HG03520 (cell line): ENCODE data around the gene TASP1.
"Not testable (repeated sequence)": the region's sequence is repeated elsewhere in the genome, so short reads cannot be mapped to it uniquely, and the experiment has no call there.

Experiments
- ATAC-seq: cut with Tn5 transposase; IDR thresholded peaks from one replicate; pipeline ENCODE4 v1.9.1; 2021; ENCODE audit warnings: mild to moderate bottlenecking, moderate library complexity; ENCODE audit not compliant: unreplicated experiment

Gene TASP1

GRCh38 chr20:13648291-13649228, 9.8 kb upstream of the TASP1 start:
- ATAC-seq: no peak

GRCh38 chr20:13644010-13644409, 5.3 kb upstream of the TASP1 start:
- ATAC-seq: no peak

GRCh38 chr20:13639150-13639497, 392 bp upstream of the TASP1 start:
- no peak for ATAC-seq

GRCh38 chr20:13638162-13638495, 603 bp downstream of the TASP1 start:
- ATAC-seq: no peak

GRCh38 chr20:13632431-13632830, 6.3 kb downstream of the TASP1 start:
- ATAC-seq: no peak

- ATAC-seq: not testable (repeated sequence)
Measured at GRCh38 chr20:13627525-13627924, 11.2 kb downstream of the TASP1 start.

GRCh38 chr20:13626724-13627123, 12.0 kb downstream of the TASP1 start:
- ATAC-seq: no peak

GRCh38 chr20:13625304-13625979, 13.3 kb downstream of the TASP1 start:
- ATAC-seq: no peak

GRCh38 chr20:13619415-13619814, 19.3 kb downstream of the TASP1 start:
- not testable (repeated sequence) for ATAC-seq

- ATAC-seq: not testable (repeated sequence)
Measured at GRCh38 chr20:13618456-13618855, 20.3 kb downstream of the TASP1 start.

GRCh38 chr20:13617585-13617984, 21.1 kb downstream of the TASP1 start:
- not testable (repeated sequence) for ATAC-seq

- ATAC-seq: not testable (repeated sequence)
Measured at GRCh38 chr20:13616713-13617112, 22.0 kb downstream of the TASP1 start.

GRCh38 chr20:13613917-13614316, 24.8 kb downstream of the TASP1 start:
- no peak for ATAC-seq

GRCh38 chr20:13611611-13612125, 27.1 kb downstream of the TASP1 start:
- no peak for ATAC-seq

GRCh38 chr20:13610184-13610583, 28.5 kb downstream of the TASP1 start:
- no peak for ATAC-seq

GRCh38 chr20:13608066-13608465, 30.7 kb downstream of the TASP1 start:
- ATAC-seq: no peak

GRCh38 chr20:13593423-13593822, 45.3 kb downstream of the TASP1 start:
- ATAC-seq: not testable (repeated sequence)

GRCh38 chr20:13588049-13588448, 50.7 kb downstream of the TASP1 start:
- no peak for ATAC-seq

GRCh38 chr20:13587370-13587769, 51.4 kb downstream of the TASP1 start:
- ATAC-seq: no peak

GRCh38 chr20:13586133-13586532, 52.6 kb downstream of the TASP1 start:
- ATAC-seq: no peak

- ATAC-seq: no peak
Measured at GRCh38 chr20:13581451-13581850, 57.3 kb downstream of the TASP1 start.

- ATAC-seq: no peak
Measured at GRCh38 chr20:13580707-13581106, 58.0 kb downstream of the TASP1 start.
